ENCODE measurements around the gene SLC43A3. TPM values are rescaled to one million over a fixed set of nuclear protein-coding genes. Genes with fewer than 3 reads are reported as not detected.

Gene SLC43A3
- total RNA-seq, 2 experiments from 2014 or later: 98.2 to 104 TPM

GRCh38 chr11:57419146-57419545, 7.8 kb downstream of the SLC43A3 start:
- no peak for DNase-seq
- Mint-ChIP-seq H3K4me3 (no peak overlapping the region), H3K4me1 (peaks cover 47% of the 10 kb centered on the region), H3K9me3 (no peaks in the 10 kb centered on the region), H3K27ac (peak overlapping the region; percentile 41), H3K36me3 (ENCODE audit: low read depth) (peaks cover 83% of the 10 kb centered on the region), H3K27me3 (no peaks in the 10 kb centered on the region)
- ChIA-PET POLR2A (no interaction called here), CTCF (interaction anchor here (0.6 to 1.4 kb wide), 4 partner anchors 12 to 1142 kb away, joined by 3 read pairs; no protein-coding TSS in a partner anchor)

GRCh38 chr11:57418131-57418530, 8.8 kb downstream of the SLC43A3 start:
- Mint-ChIP-seq H3K36me3 (ENCODE audit: low read depth) (peaks cover 88% of the 10 kb centered on the region), H3K9me3 (no peaks in the 10 kb centered on the region), H3K27ac (no peak overlapping the region), H3K4me1 (peaks cover 48% of the 10 kb centered on the region), H3K27me3 (no peaks in the 10 kb centered on the region), H3K4me3 (no peak overlapping the region)
- ChIA-PET POLR2A (no interaction called here), CTCF (interaction anchor here (0.7 to 1.6 kb wide), 4 partner anchors 9 to 127 kb away, joined by 3 to 5 read pairs (median 3); partner anchors contain the start of gene SLC43A3)
- DNase-seq: no peak

- H3K4me1 Mint-ChIP-seq: peaks cover 41% of the 10 kb centered on the region
- no peak overlapping the region for H3K27ac Mint-ChIP-seq
- peaks cover 84% of the 10 kb centered on the region for H3K36me3 Mint-ChIP-seq (ENCODE audit: low read depth)
- DNase-seq: no peak
- ChIA-PET CTCF (interaction anchor here (1.0 to 1.6 kb wide), 3 partner anchors 9 to 97 kb away, joined by 3 to 5 read pairs (median 3); partner anchors contain the start of gene SLC43A3), POLR2A (no interaction called here)
- H3K27me3 Mint-ChIP-seq: no peaks in the 10 kb centered on the region
- no peaks in the 10 kb centered on the region for H3K9me3 Mint-ChIP-seq
- no peak overlapping the region for H3K4me3 Mint-ChIP-seq
Measured at GRCh38 chr11:57417056-57417455, 9.9 kb downstream of the SLC43A3 start.

GRCh38 chr11:57416436-57416835, 10.5 kb downstream of the SLC43A3 start:
- H3K27me3 Mint-ChIP-seq: no peaks in the 10 kb centered on the region
- POLR2A ChIA-PET: no interaction called here
- peaks cover 82% of the 10 kb centered on the region for H3K36me3 Mint-ChIP-seq (ENCODE audit: low read depth)
- H3K4me1 Mint-ChIP-seq: peaks cover 35% of the 10 kb centered on the region
- CTCF ChIA-PET: interaction anchor here (1.0 to 1.2 kb wide), 2 partner anchors 8 to 98 kb away, joined by 3 read pairs; no protein-coding TSS in a partner anchor
- no peak for DNase-seq
- no peaks in the 10 kb centered on the region for H3K9me3 Mint-ChIP-seq
- no peak overlapping the region for H3K4me3 Mint-ChIP-seq
- H3K27ac Mint-ChIP-seq: no peak overlapping the region

GRCh38 chr11:57414612-57415212, 12.2 kb downstream of the SLC43A3 start:
- no peaks in the 10 kb centered on the region for H3K9me3 Mint-ChIP-seq
- H3K36me3 Mint-ChIP-seq (ENCODE audit: low read depth): peaks cover 78% of the 10 kb centered on the region
- H3K4me1 Mint-ChIP-seq: peaks cover 25% of the 10 kb centered on the region
- H3K27ac Mint-ChIP-seq: no peak overlapping the region
- no peak for DNase-seq
- no peak overlapping the region for H3K4me3 Mint-ChIP-seq
- no peaks in the 10 kb centered on the region for H3K27me3 Mint-ChIP-seq
- POLR2A ChIA-PET: no interaction called here
- CTCF ChIA-PET: interaction anchor here (0.6 kb wide), 1 partner anchor 140 kb away, joined by 4 read pairs; no protein-coding TSS in a partner anchor

GRCh38 chr11:57413681-57414080, 13.2 kb downstream of the SLC43A3 start:
- H3K9me3 Mint-ChIP-seq: no peaks in the 10 kb centered on the region
- POLR2A ChIA-PET: no interaction called here
- no peak for DNase-seq
- H3K4me3 Mint-ChIP-seq: no peak overlapping the region
- H3K27ac Mint-ChIP-seq: peak overlapping the region; percentile 16
- H3K4me1 Mint-ChIP-seq: peaks cover 22% of the 10 kb centered on the region
- CTCF ChIA-PET: interaction anchor here (0.6 kb wide), 1 partner anchor 141 kb away, joined by 4 read pairs; no protein-coding TSS in a partner anchor
- H3K27me3 Mint-ChIP-seq: no peaks in the 10 kb centered on the region
- peaks cover 79% of the 10 kb centered on the region for H3K36me3 Mint-ChIP-seq (ENCODE audit: low read depth)

- Mint-ChIP-seq H3K9me3 (no peaks in the 10 kb centered on the region), H3K27me3 (no peaks in the 10 kb centered on the region), H3K27ac (peak overlapping the region; percentile 50), H3K4me1 (peaks cover 47% of the 10 kb centered on the region), H3K36me3 (ENCODE audit: low read depth) (peaks cover 80% of the 10 kb centered on the region), H3K4me3 (no peak overlapping the region)
- ChIA-PET CTCF (no interaction called here), POLR2A (no interaction called here)
- DNase-seq: no peak
Measured at GRCh38 chr11:57410287-57410686, 16.6 kb downstream of the SLC43A3 start.

- CTCF ChIA-PET: interaction anchor here (1.1 to 1.8 kb wide), 3 partner anchors 7 to 48 kb away, joined by 3 read pairs; no protein-coding TSS in a partner anchor
- Mint-ChIP-seq H3K4me1 (peaks cover 46% of the 10 kb centered on the region), H3K4me3 (no peak overlapping the region), H3K27ac (peak overlapping the region; percentile 50), H3K27me3 (no peaks in the 10 kb centered on the region), H3K36me3 (ENCODE audit: low read depth) (peaks cover 78% of the 10 kb centered on the region), H3K9me3 (no peaks in the 10 kb centered on the region)
- POLR2A ChIA-PET: no interaction called here
- no peak for DNase-seq
Measured at GRCh38 chr11:57409321-57410100, 17.4 kb downstream of the SLC43A3 start.

GRCh38 chr11:57408771-57409170, 18.1 kb downstream of the SLC43A3 start:
- Mint-ChIP-seq H3K4me3 (no peak overlapping the region), H3K4me1 (peaks cover 41% of the 10 kb centered on the region), H3K9me3 (no peaks in the 10 kb centered on the region), H3K36me3 (ENCODE audit: low read depth) (peaks cover 70% of the 10 kb centered on the region), H3K27ac (no peak overlapping the region), H3K27me3 (no peaks in the 10 kb centered on the region)
- DNase-seq: no peak
- ChIA-PET POLR2A (no interaction called here), CTCF (interaction anchor here (1.1 to 1.8 kb wide), 3 partner anchors 8 to 49 kb away, joined by 3 read pairs; no protein-coding TSS in a partner anchor)

GRCh38 chr11:57407941-57408475, 18.9 kb downstream of the SLC43A3 start:
- Mint-ChIP-seq H3K4me1 (peaks cover 35% of the 10 kb centered on the region), H3K27ac (peak overlapping the region; percentile 3), H3K36me3 (ENCODE audit: low read depth) (peaks cover 63% of the 10 kb centered on the region), H3K4me3 (no peak overlapping the region), H3K9me3 (no peaks in the 10 kb centered on the region), H3K27me3 (no peaks in the 10 kb centered on the region)
- ChIA-PET POLR2A (no interaction called here), CTCF (interaction anchor here (1.8 kb wide), 1 partner anchor 9 kb away, joined by 3 read pairs; no protein-coding TSS in a partner anchor)
- no peak for DNase-seq

GRCh38 chr11:57407010-57407920, 19.7 kb downstream of the SLC43A3 start:
- no peaks in the 10 kb centered on the region for H3K27me3 Mint-ChIP-seq
- ChIA-PET CTCF (interaction anchor here (0.9 to 1.8 kb wide), 3 partner anchors 10 to 57 kb away, joined by 3 read pairs; no protein-coding TSS in a partner anchor), POLR2A (no interaction called here)
- H3K36me3 Mint-ChIP-seq (ENCODE audit: low read depth): peaks cover 58% of the 10 kb centered on the region
- DNase-seq: no peak
- H3K4me3 Mint-ChIP-seq: no peak overlapping the region
- H3K4me1 Mint-ChIP-seq: peaks cover 31% of the 10 kb centered on the region
- no peaks in the 10 kb centered on the region for H3K9me3 Mint-ChIP-seq
- peak overlapping the region; percentile 3 for H3K27ac Mint-ChIP-seq

- H3K4me3 Mint-ChIP-seq: no peak overlapping the region
- ChIA-PET CTCF (interaction anchor here (0.9 to 1.2 kb wide), 3 partner anchors 10 to 56 kb away, joined by 3 read pairs; no protein-coding TSS in a partner anchor), POLR2A (interaction anchor here (0.6 kb wide), 1 partner anchor 12 kb away, joined by 3 read pairs; no protein-coding TSS in a partner anchor)
- H3K4me1 Mint-ChIP-seq: peaks cover 31% of the 10 kb centered on the region
- peaks cover 53% of the 10 kb centered on the region for H3K36me3 Mint-ChIP-seq (ENCODE audit: low read depth)
- no peaks in the 10 kb centered on the region for H3K9me3 Mint-ChIP-seq
- no peak for DNase-seq
- no peak overlapping the region for H3K27ac Mint-ChIP-seq
- H3K27me3 Mint-ChIP-seq: no peaks in the 10 kb centered on the region
Measured at GRCh38 chr11:57406337-57406904, 20.5 kb downstream of the SLC43A3 start.
